H7 (cell line): Measurements from ENCODE around the gene KCNIP1. TPM values are rescaled to one million over a fixed set of nuclear protein-coding genes. Genes with fewer than 3 reads are reported as not detected.

Experiments
- DNase-seq: peaks from one replicate; pipeline ENCODE4 v3.0.0; 2012
- H3K27me3 ChIP-seq: 2 replicates; pipeline ENCODE4 v1.6.0; 2011; ENCODE audit warnings: mild to moderate bottlenecking, low read length; ENCODE audit not compliant: control insufficient read depth, insufficient read depth
- H3K36me3 ChIP-seq: replicated peaks from 2 replicates; pipeline ENCODE4 v1.5.1; 2011; ENCODE audit warnings: low read length; ENCODE audit not compliant: control insufficient read depth, insufficient read depth
- H3K4me3 ChIP-seq: 2 replicates; pipeline ENCODE4 v1.5.1; 2011; ENCODE audit warnings: low read depth, mild to moderate bottlenecking, control low read depth, low read length, moderate library complexity; ENCODE audit not compliant: insufficient read depth
- total RNA-seq: library from RNA; depleted of rRNA; stranded (reverse); fragments of >200 nt; shearing (Covaris generic); gene quantifications from 2 replicates; pipeline ENCODE4 v1.2.3, GENCODE V29; 2014; rRNA removed

KCNIP1 gene
- total RNA-seq, 1 experiment from 2014 or later: 0.48 TPM

- no peak for DNase-seq
- no peak within 1 kb of the TSS for H3K4me3 ChIP-seq
- no peaks in the 10 kb centered on the region for H3K36me3 ChIP-seq
- no peaks in the 10 kb centered on the region for H3K27me3 ChIP-seq
Observed at GRCh38 chr5:170783498-170784247, 279.9 kb downstream of the KCNIP1 start, which contains the start of gene GABRP. GABRP (plus strand) TSS chr5:170783725; CDS start chr5:170788616, 4,891 bp downstream.

GRCh38 chr5:170785416-170785815 is 281.6 kb downstream of the KCNIP1 start:
- no peak for DNase-seq
- H3K4me3 ChIP-seq: no peak overlapping the region
- H3K27me3 ChIP-seq: no peaks in the 10 kb centered on the region
- no peaks in the 10 kb centered on the region for H3K36me3 ChIP-seq

Other genes starting within 250 kb of the KCNIP1 start
- 0.21 and 0.63 TPM in 2 replicates for gene LCP2, start 206.2 kb upstream of the KCNIP1 start, total RNA-seq
- gene KCNMB1, start 114.7 kb upstream of the KCNIP1 start, total RNA-seq: 0.07 TPM in 1 of 2 replicates, not detected in the other